HS-5 (cell line): Measurements from ENCODE around the gene RHEBL1.

Experiments used
- DNase-seq: peaks from one replicate; pipeline ENCODE4 v3.0.0-alpha.2; 2012; ENCODE audit warnings: low read depth

RHEBL1 gene

GRCh38 chr12:49037111-49037946 lies 32.5 kb downstream of the RHEBL1 start:
- no peak for DNase-seq

- no peak for DNase-seq
These were observed 33.8 kb downstream of the RHEBL1 start for GRCh38 chr12:49036029-49036428.

- DNase-seq = no peak
These were observed 35.5 kb downstream of the RHEBL1 start for GRCh38 chr12:49034286-49034622.

- DNase-seq = no peak
These were observed 36.0 kb downstream of the RHEBL1 start for GRCh38 chr12:49033611-49034285.

- DNase-seq = no peak
These were observed 36.9 kb downstream of the RHEBL1 start for GRCh38 chr12:49032679-49033447.

GRCh38 chr12:49032276-49032675 lies 37.5 kb downstream of the RHEBL1 start:
- no peak for DNase-seq

- DNase-seq = no peak
These were observed 38.1 kb downstream of the RHEBL1 start for GRCh38 chr12:49031573-49032161.

- no peak for DNase-seq
These were observed 38.8 kb downstream of the RHEBL1 start for GRCh38 chr12:49030714-49031572.

- DNase-seq = no peak
These were observed 39.7 kb downstream of the RHEBL1 start for GRCh38 chr12:49030119-49030518.

GRCh38 chr12:49028666-49029275 lies 41.0 kb downstream of the RHEBL1 start:
- no peak for DNase-seq

GRCh38 chr12:49027846-49028555 lies 41.8 kb downstream of the RHEBL1 start:
- DNase-seq = no peak

GRCh38 chr12:49026678-49027480 lies 42.9 kb downstream of the RHEBL1 start:
- no peak for DNase-seq

- no peak for DNase-seq
These were observed 43.7 kb downstream of the RHEBL1 start for GRCh38 chr12:49026101-49026500.

GRCh38 chr12:49025463-49025862 lies 44.3 kb downstream of the RHEBL1 start:
- no peak for DNase-seq

- DNase-seq = no peak
These were observed 45.2 kb downstream of the RHEBL1 start for GRCh38 chr12:49024543-49024942.

- DNase-seq = no peak
These were observed 46.0 kb downstream of the RHEBL1 start for GRCh38 chr12:49023812-49024211.

GRCh38 chr12:49022558-49023178 lies 47.1 kb downstream of the RHEBL1 start:
- DNase-seq = no peak

- no peak for DNase-seq
These were observed 48.4 kb downstream of the RHEBL1 start for GRCh38 chr12:49021292-49021915.

- DNase-seq = no peak
These were observed 49.3 kb downstream of the RHEBL1 start for GRCh38 chr12:49020441-49020840.
